ENCODE measurements around the gene ELMO1. TPM values are rescaled to one million over a fixed set of nuclear protein-coding genes. Genes with fewer than 3 reads are reported as not detected.

The ELMO1 gene
- total RNA-seq, 1 experiment from 2014 or later = 7.8 TPM

DNA sequence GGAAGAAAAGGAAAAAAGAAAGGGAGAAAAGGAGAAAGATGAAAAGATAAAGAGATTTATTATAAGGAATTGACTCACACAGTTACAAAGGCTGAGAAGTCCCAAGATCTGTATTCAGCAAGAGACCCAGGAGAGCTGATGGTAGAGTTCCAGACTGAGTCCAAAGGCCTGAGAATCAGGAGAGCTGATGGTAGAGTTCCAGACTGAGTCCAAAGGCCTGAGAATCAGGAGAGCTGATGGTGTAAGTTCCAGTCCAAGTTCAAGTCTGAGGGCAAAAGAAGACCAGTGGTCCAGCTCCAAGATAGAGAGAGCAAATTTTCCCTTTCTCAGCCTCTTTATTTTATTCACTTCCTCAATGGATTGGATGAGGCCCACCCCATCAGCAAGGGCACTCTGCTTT lies 627.0 kb downstream of the ELMO1 start:
- TF ChIP-seq, protein P1, sequence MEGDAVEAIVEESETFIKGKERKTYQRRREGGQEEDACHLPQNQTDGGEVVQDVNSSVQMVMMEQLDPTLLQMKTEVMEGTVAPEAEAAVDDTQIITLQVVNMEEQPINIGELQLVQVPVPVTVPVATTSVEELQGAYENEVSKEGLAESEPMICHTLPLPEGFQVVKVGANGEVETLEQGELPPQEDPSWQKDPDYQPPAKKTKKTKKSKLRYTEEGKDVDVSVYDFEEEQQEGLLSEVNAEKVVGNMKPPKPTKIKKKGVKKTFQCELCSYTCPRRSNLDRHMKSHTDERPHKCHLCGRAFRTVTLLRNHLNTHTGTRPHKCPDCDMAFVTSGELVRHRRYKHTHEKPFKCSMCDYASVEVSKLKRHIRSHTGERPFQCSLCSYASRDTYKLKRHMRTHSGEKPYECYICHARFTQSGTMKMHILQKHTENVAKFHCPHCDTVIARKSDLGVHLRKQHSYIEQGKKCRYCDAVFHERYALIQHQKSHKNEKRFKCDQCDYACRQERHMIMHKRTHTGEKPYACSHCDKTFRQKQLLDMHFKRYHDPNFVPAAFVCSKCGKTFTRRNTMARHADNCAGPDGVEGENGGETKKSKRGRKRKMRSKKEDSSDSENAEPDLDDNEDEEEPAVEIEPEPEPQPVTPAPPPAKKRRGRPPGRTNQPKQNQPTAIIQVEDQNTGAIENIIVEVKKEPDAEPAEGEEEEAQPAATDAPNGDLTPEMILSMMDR (conservative IDR thresholded peaks at IDR 0.05) = no peak
- Mint-ChIP-seq H3K36me3 (ENCODE audit: insufficient read depth in 1 of 3, low read depth in 3 of 3) (no peaks in the 10 kb centered on the region), H3K27ac (no peak overlapping the region), H3K9me3 (no peaks in the 10 kb centered on the region), H3K4me1 (no peaks in the 10 kb centered on the region), H3K4me3 (no peak overlapping the region), H3K27me3 (ENCODE audit: low read depth) (peaks cover 3% of the 10 kb centered on the region; the same call in 1 of the 2 replicates)
- Histone ChIP-seq H3K56ac (ENCODE audit: insufficient read length, low read depth, low read length) (no peak overlapping the region), H3K27ac (ENCODE audit: insufficient read length, low read depth, low read length) (no peak overlapping the region), H2BK15ac (ENCODE audit: low read depth, low read length) (no peak overlapping the region), H3K4ac (ENCODE audit: low read depth, low read length) (no peak overlapping the region), H4K91ac (ENCODE audit: insufficient read length, low read depth, low read length) (no peak overlapping the region), H3K18ac (ENCODE audit: insufficient read length, low read depth, low read length) (no peak overlapping the region), H2BK12ac (ENCODE audit: insufficient read length, low read depth, low read length) (no peak overlapping the region), H3K79me1 (ENCODE audit: insufficient read depth, low read depth, low read length, poor library complexity, severe bottlenecking) (no peaks in the 10 kb centered on the region), H2AK5ac (ENCODE audit: insufficient read length, low read length) (no peak overlapping the region), H3K14ac (ENCODE audit: insufficient read depth, low read length) (no peak overlapping the region), H2AFZ (ENCODE audit: low read length) (no peak overlapping the region), H3K27me3 (ENCODE audit: insufficient read depth, low read length) (no peaks in the 10 kb centered on the region), H3K79me2 (ENCODE audit: insufficient read depth, low read length) (no peaks in the 10 kb centered on the region), H3K4me2 (ENCODE audit: insufficient read depth, insufficient read length, low read length) (no peak overlapping the region), H3K23ac (ENCODE audit: insufficient read length, low read depth, low read length) (no peak overlapping the region), H3T11ph (ENCODE audit: low read length) (no peak overlapping the region), H3K23me2 (ENCODE audit: insufficient read length, low read depth, low read length, poor library complexity, severe bottlenecking) (no peaks in the 10 kb centered on the region), H3K9me3 (ENCODE audit: control insufficient read depth, low read depth, low read length) (no peaks in the 10 kb centered on the region), H2BK20ac (ENCODE audit: low read depth, low read length, poor library complexity, severe bottlenecking) (no peak overlapping the region), H2BK5ac (ENCODE audit: insufficient read length, low read length) (no peak overlapping the region), H2BK120ac (ENCODE audit: low read depth, low read length, poor library complexity, severe bottlenecking) (no peak overlapping the region), H3K9ac (ENCODE audit: extremely low read depth, insufficient read length, low read length) (no peak overlapping the region), H4K20me1 (ENCODE audit: control insufficient read depth, insufficient read depth, insufficient read length) (no peaks in the 10 kb centered on the region), H4K8ac (replicated peaks; ENCODE audit: insufficient read length, low read depth, low read length) (no peak overlapping the region), H4K5ac (ENCODE audit: insufficient read length, low read depth, low read length) (no peak overlapping the region), H3K4me1 (ENCODE audit: insufficient read depth, low read length) (no peaks in the 10 kb centered on the region; the same call in 1 of the 2 replicates)
- DNase-seq = no peak
